ENCODE data around the gene ICAM1. TPM values are rescaled to one million over a fixed set of nuclear protein-coding genes. Genes with fewer than 3 reads are reported as not detected.

The ICAM1 gene
- total RNA-seq, 1 experiment from 2014 or later, result 136 TPM

GRCh38 chr19:10223488-10224213, 47.3 kb upstream of the ICAM1 start:
- in situ Hi-C loops (cut with HindIII; ENCODE audit: low pct_unique_long_range_greater_than_20kb, low sequenced_read_pairs), result no loop called here
- no peak overlapping the region for H3K27ac ChIP-seq (ENCODE audit: low read length)
- intact Hi-C loops (cut with micrococcal nuclease; ENCODE audit: unreplicated experiment), result no loop called here
- no peak overlapping the region for H3K4me3 ChIP-seq (ENCODE audit: low read depth in 2 of 2, low read length in 2 of 2)
- ATAC-seq, result no peak
- no peaks in the 10 kb centered on the region for H3K27me3 ChIP-seq (ENCODE audit: control insufficient read depth, insufficient read depth, low read length)
- TF ChIP-seq, protein P1, sequence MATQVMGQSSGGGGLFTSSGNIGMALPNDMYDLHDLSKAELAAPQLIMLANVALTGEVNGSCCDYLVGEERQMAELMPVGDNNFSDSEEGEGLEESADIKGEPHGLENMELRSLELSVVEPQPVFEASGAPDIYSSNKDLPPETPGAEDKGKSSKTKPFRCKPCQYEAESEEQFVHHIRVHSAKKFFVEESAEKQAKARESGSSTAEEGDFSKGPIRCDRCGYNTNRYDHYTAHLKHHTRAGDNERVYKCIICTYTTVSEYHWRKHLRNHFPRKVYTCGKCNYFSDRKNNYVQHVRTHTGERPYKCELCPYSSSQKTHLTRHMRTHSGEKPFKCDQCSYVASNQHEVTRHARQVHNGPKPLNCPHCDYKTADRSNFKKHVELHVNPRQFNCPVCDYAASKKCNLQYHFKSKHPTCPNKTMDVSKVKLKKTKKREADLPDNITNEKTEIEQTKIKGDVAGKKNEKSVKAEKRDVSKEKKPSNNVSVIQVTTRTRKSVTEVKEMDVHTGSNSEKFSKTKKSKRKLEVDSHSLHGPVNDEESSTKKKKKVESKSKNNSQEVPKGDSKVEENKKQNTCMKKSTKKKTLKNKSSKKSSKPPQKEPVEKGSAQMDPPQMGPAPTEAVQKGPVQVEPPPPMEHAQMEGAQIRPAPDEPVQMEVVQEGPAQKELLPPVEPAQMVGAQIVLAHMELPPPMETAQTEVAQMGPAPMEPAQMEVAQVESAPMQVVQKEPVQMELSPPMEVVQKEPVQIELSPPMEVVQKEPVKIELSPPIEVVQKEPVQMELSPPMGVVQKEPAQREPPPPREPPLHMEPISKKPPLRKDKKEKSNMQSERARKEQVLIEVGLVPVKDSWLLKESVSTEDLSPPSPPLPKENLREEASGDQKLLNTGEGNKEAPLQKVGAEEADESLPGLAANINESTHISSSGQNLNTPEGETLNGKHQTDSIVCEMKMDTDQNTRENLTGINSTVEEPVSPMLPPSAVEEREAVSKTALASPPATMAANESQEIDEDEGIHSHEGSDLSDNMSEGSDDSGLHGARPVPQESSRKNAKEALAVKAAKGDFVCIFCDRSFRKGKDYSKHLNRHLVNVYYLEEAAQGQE (IDR thresholded peaks at IDR 0.05; ENCODE audit: insufficient read depth in 1 of 2, low read depth in 2 of 2, low read length in 1 of 2), result no peak
- no peak for TF ChIP-seq SIN3A (IDR thresholded peaks at IDR 0.05; ENCODE audit: borderline replicate concordance, insufficient read depth, low read depth, low read length)
- TF ChIP-seq TCF7L2 (IDR thresholded peaks at IDR 0.05; ENCODE audit: low read depth, low read length), result no peak
- TF ChIP-seq POLR2AphosphoS5 (IDR thresholded peaks at IDR 0.05; ENCODE audit: low read depth, low read length), result no peak
- TF ChIP-seq, protein P2, sequence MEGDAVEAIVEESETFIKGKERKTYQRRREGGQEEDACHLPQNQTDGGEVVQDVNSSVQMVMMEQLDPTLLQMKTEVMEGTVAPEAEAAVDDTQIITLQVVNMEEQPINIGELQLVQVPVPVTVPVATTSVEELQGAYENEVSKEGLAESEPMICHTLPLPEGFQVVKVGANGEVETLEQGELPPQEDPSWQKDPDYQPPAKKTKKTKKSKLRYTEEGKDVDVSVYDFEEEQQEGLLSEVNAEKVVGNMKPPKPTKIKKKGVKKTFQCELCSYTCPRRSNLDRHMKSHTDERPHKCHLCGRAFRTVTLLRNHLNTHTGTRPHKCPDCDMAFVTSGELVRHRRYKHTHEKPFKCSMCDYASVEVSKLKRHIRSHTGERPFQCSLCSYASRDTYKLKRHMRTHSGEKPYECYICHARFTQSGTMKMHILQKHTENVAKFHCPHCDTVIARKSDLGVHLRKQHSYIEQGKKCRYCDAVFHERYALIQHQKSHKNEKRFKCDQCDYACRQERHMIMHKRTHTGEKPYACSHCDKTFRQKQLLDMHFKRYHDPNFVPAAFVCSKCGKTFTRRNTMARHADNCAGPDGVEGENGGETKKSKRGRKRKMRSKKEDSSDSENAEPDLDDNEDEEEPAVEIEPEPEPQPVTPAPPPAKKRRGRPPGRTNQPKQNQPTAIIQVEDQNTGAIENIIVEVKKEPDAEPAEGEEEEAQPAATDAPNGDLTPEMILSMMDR (IDR thresholded peaks at IDR 0.05), result no peak
- no peaks in the 10 kb centered on the region for H3K36me3 ChIP-seq (ENCODE audit: control insufficient read depth, insufficient read depth, low read length)
- CTCF ChIA-PET, result interaction anchor here (0.7 kb wide), 1 partner anchor 73 kb away, joined by 4 read pairs; no protein-coding TSS in a partner anchor
- H3K4me1 ChIP-seq (ENCODE audit: control insufficient read depth, insufficient read depth, low read length), result no peaks in the 10 kb centered on the region
- POLR2A ChIA-PET, result no interaction called here
- H3K9me3 ChIP-seq (ENCODE audit: control insufficient read depth, insufficient read depth, low read depth, low read length), result no peaks in the 10 kb centered on the region
- BruUV-seq (replicated peaks), result no TSS peak
- no peak for DNase-seq (ENCODE audit: low read depth, low spot score)

DNA sequence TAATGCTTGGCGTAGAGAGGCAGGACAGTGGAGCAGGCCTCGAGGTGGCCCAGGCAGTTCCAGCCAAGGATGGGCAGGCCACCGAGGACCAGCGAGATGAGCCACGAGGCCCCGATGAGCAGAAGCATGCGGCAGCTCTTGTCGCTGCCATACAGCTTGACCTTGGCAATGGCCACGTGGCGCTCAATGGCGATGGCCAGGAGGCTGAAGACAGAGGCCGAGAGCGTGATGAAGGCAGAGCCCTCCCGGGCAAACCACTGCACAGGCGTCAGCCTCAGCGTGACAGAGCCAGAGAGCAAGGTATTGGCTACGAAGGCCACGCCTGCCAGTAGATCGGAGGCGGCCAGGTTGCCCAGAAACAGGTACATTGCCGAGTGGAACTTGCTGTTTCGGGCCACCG, 46.6 kb upstream of the ICAM1 start:
- TF ChIP-seq POLR2AphosphoS5 (IDR thresholded peaks at IDR 0.05; ENCODE audit: low read depth, low read length) (no peak), TCF7L2 (IDR thresholded peaks at IDR 0.05; ENCODE audit: low read depth, low read length) (no peak), SIN3A (IDR thresholded peaks at IDR 0.05; ENCODE audit: borderline replicate concordance, insufficient read depth, low read depth, low read length) (no peak)
- TF ChIP-seq, protein P1 (IDR thresholded peaks at IDR 0.05; ENCODE audit: insufficient read depth in 1 of 2, low read depth in 2 of 2, low read length in 1 of 2), result no peak
- TF ChIP-seq, protein P2 (IDR thresholded peaks at IDR 0.05), result no peak
- CTCF ChIA-PET, result no interaction called here

More for the DNA sequence above, 46.6 kb upstream of the ICAM1 start:
- Histone ChIP-seq H3K27ac (ENCODE audit: low read length) (no peak overlapping the region), H3K4me1 (ENCODE audit: control insufficient read depth, insufficient read depth, low read length) (no peaks in the 10 kb centered on the region), H3K9me3 (ENCODE audit: control insufficient read depth, insufficient read depth, low read depth, low read length) (no peaks in the 10 kb centered on the region), H3K27me3 (ENCODE audit: control insufficient read depth, insufficient read depth, low read length) (no peaks in the 10 kb centered on the region), H3K36me3 (ENCODE audit: control insufficient read depth, insufficient read depth, low read length) (no peaks in the 10 kb centered on the region), H3K4me3 (ENCODE audit: low read depth in 2 of 2, low read length in 2 of 2) (no peak overlapping the region)
- intact Hi-C loops (cut with micrococcal nuclease; ENCODE audit: unreplicated experiment) (no loop called here), in situ Hi-C loops (cut with HindIII; ENCODE audit: low pct_unique_long_range_greater_than_20kb, low sequenced_read_pairs) (no loop called here)
- ATAC-seq (no peak), DNase-seq (ENCODE audit: low read depth, low spot score) (no peak)
- no TSS peak for BruUV-seq (replicated peaks)
- POLR2A ChIA-PET, result no interaction called here

Data from Panc1 (cell line).